Endothelial cell of umbilical vein (primary cell): ENCODE results near the gene ATG13. TPM values are rescaled to one million over a fixed set of nuclear protein-coding genes. Genes with fewer than 3 reads are reported as not detected.
A peak's percentile ranks its signal among the peaks of the same experiment; 100 is the strongest.

ENCODE experiments used
- BruUV-seq: library from RNA; stranded (reverse); fragments of 400-500 nt; replicated peaks from 2 replicates; lab custom pipeline; 2021; lab: Mats Ljungman, UMichigan
- CTCF ChIA-PET: fragments of 300-600, 350-600 bp; sonication (Branson Sonifier 250); formaldehyde crosslinking; loops from one replicate; lab custom pipeline; 2021; ENCODE audit warnings: antibody characterized with exemption, inconsistent platforms; lab: Charles Lee
- POLR2A ChIA-PET: fragments of 300-600, 350-600 bp; sonication (Branson Sonifier 250); formaldehyde crosslinking; loops from one replicate; lab custom pipeline; 2021; ENCODE audit warnings: antibody characterized with exemption, inconsistent platforms; lab: Charles Lee
- DNase-seq: peaks from one replicate; pipeline ENCODE4 v3.0.0-alpha.2; 2011; ENCODE audit warnings: low read depth, low spot score
- FAIRE-seq: peaks from 2 replicates; lab custom pipeline; 2011; peaks lifted over from hg19 to GRCh38; lab: Jason Lieb, UNC
- H2AFZ ChIP-seq: 2 replicates; pipeline ENCODE4 v1.6.0; 2012; ENCODE audit warnings: low read depth, low read length, control low read depth, inconsistent platforms
- H3K27ac ChIP-seq: 2 replicates; pipeline ENCODE4 v1.5.1; 2011; ENCODE audit warnings: low read depth, mild to moderate bottlenecking, control low read depth, low read length, moderate library complexity; ENCODE audit not compliant: insufficient read depth
- H3K27me3 ChIP-seq, 2 experiments: 2 replicates each; pipeline versions ENCODE4 v1.6.0 to v1.6.1; 2011; ENCODE audit warnings: low read length in 2 of 2, mixed read lengths in 1 of 2; ENCODE audit not compliant: control insufficient read depth in 2 of 2, insufficient read depth in 2 of 2
- H3K36me3 ChIP-seq, 2 experiments: 2 replicates in 1 of 2; 3 replicates in 1 of 2; pipeline ENCODE4 v1.5.1; 2011; ENCODE audit warnings: low read length in 2 of 2, mild to moderate bottlenecking in 1 of 2, moderate library complexity in 1 of 2; ENCODE audit not compliant: control insufficient read depth in 2 of 2, insufficient read depth in 2 of 2; ENCODE audit errors: extremely low read depth in 1 of 2
- H3K4me1 ChIP-seq: 3 replicates; pipeline ENCODE4 v1.5.1; 2011; ENCODE audit warnings: mild to moderate bottlenecking, low read length; ENCODE audit not compliant: control insufficient read depth, insufficient read depth; ENCODE audit errors: extremely low read depth
- H3K4me2 ChIP-seq: 2 replicates; pipeline ENCODE4 v1.6.1; 2011; ENCODE audit warnings: low read length, control low read depth, mixed read lengths; ENCODE audit not compliant: insufficient read depth
- H3K4me3 ChIP-seq, 3 experiments: fragments of 200-600 bp in 1 of 3; sonication (generic), shearing (Covaris generic) in 1 of 3; replicated peaks in 1 of 3; 2 replicates each; pipeline ENCODE4 v1.5.1; 2011 to 2016; ENCODE audit warnings: control low read depth in 3 of 3, low read length in 3 of 3, mild to moderate bottlenecking in 2 of 3, inconsistent platforms in 1 of 3, low read depth in 1 of 3, moderate library complexity in 1 of 3; ENCODE audit not compliant: insufficient read depth in 1 of 3
- H3K79me2 ChIP-seq: 2 replicates; pipeline ENCODE4 v1.6.0; 2012; ENCODE audit warnings: low read length, inconsistent platforms; ENCODE audit not compliant: control insufficient read depth, insufficient read depth
- H3K9ac ChIP-seq: replicated peaks from 2 replicates; pipeline ENCODE3; 2011; ENCODE audit warnings: low read length, control low read depth; ENCODE audit not compliant: insufficient read depth; ENCODE audit errors: extremely low read depth
- H3K9me1 ChIP-seq: replicated peaks from 3 replicates; pipeline ENCODE4 v1.6.0; 2011; ENCODE audit warnings: mild to moderate bottlenecking, low read length; ENCODE audit not compliant: control insufficient read depth, insufficient read depth; ENCODE audit errors: extremely low read depth
- H3K9me3 ChIP-seq: replicated peaks from 2 replicates; pipeline ENCODE4 v1.5.1; 2012; ENCODE audit warnings: low read length, inconsistent platforms; ENCODE audit not compliant: control insufficient read depth, insufficient read depth
- H4K20me1 ChIP-seq: replicated peaks from 2 replicates; pipeline ENCODE3; 2011; ENCODE audit warnings: mild to moderate bottlenecking, low read length; ENCODE audit not compliant: control insufficient read depth, insufficient read depth; ENCODE audit errors: extremely low read depth
- CTCF ChIP-seq, 2 donors: IDR thresholded peaks; 1 replicate in 1 of 2; 2 replicates in 1 of 2; pipeline ENCODE4 v1.5.1; 2011; ENCODE audit warnings: low read length in 2 of 2, mild to moderate bottlenecking in 2 of 2, moderate library complexity in 2 of 2, control low read depth in 1 of 2, inconsistent platforms in 1 of 2, low read depth in 1 of 2; ENCODE audit not compliant: insufficient read depth in 1 of 2; ENCODE audit errors: extremely low read depth in 1 of 2
- EZH2 ChIP-seq: IDR thresholded peaks from 2 replicates; pipeline ENCODE4 v1.6.1; 2012; ENCODE audit warnings: borderline replicate concordance, low read depth, mild to moderate bottlenecking, moderate library complexity, low read length, inconsistent platforms; ENCODE audit not compliant: severe bottlenecking
- FOS ChIP-seq: IDR thresholded peaks from 2 replicates; pipeline ENCODE4 v1.6.1; 2011; ENCODE audit warnings: mild to moderate bottlenecking, low read length, moderate library complexity, borderline replicate concordance; ENCODE audit not compliant: insufficient read depth
- GATA2 ChIP-seq: IDR thresholded peaks from 2 replicates; pipeline ENCODE4 v1.7.0; 2011; ENCODE audit warnings: low read depth, mild to moderate bottlenecking, moderate library complexity, mixed read lengths, low read length; ENCODE audit not compliant: insufficient read length, insufficient read depth
- JUN ChIP-seq: IDR thresholded peaks from 2 replicates; pipeline ENCODE4 v1.6.1; 2011; ENCODE audit warnings: borderline replicate concordance, low read depth; ENCODE audit not compliant: insufficient read length, insufficient read depth
- MAX ChIP-seq: IDR thresholded peaks from 2 replicates; pipeline ENCODE4 v1.6.1; 2011; ENCODE audit not compliant: insufficient read depth, insufficient read length
- MYC ChIP-seq: IDR thresholded peaks from one replicate; pipeline ENCODE4 v1.6.1; 2011; ENCODE audit warnings: mild to moderate bottlenecking, low read depth, low read length
- POLR2A ChIP-seq: IDR thresholded peaks from 2 replicates; pipeline ENCODE4 v1.6.1; 2012; ENCODE audit warnings: low read depth, mild to moderate bottlenecking, control low read depth, low read length
- POLR2AphosphoS5 ChIP-seq: IDR thresholded peaks from 2 replicates; pipeline ENCODE4 v1.6.1; 2012; ENCODE audit warnings: low read depth, mild to moderate bottlenecking, control low read depth, low read length, moderate library complexity; ENCODE audit not compliant: insufficient read depth
- dilution Hi-C: fragments of 300-500 bp; cut with MboI; formaldehyde crosslinking; loops from one replicate; pipeline ENCODE4 v1.15.0; 2019; ENCODE audit warnings: low sequenced_read_pairs; ENCODE audit not compliant: extremely low pct_ligation_motif_present
- intact Hi-C: fragments of 100-400 bp; cut with micrococcal nuclease; formaldehyde crosslinking; loops from one replicate; pipeline ENCODE4 v1.10.0; 2022
- polyA plus RNA-seq, 4 experiments: library from polyadenylated mRNA; depleted of rRNA in 3 of 4; stranded (reverse) in 3 of 4; unstranded in 1 of 4; fragments of >200 nt; gene quantifications; 2 replicates each; pipeline versions ENCODE4 v1.2.1 to v1.2.3, GENCODE V29; 2011 to 2012; ENCODE audit warnings: missing spikeins in 1 of 4
- total RNA-seq: library from RNA; stranded (reverse); gene quantifications from 2 replicates; pipeline ENCODE4 v1.2.3, GENCODE V29; 2021

Gene ATG13
- total and polyA plus RNA-seq, 2 donors (not counting 3 experiments of a cell fraction or from before 2014, with no cell fraction given) = 60.1 to 66.5 TPM

GRCh38 chr11:46718155-46719019 lies 101.0 kb downstream of the ATG13 start:
- H3K36me3 ChIP-seq = no peaks in the 10 kb centered on the region
- ChIA-PET POLR2A (no interaction called here), CTCF (no interaction called here)
- H3K27me3 ChIP-seq = no peaks in the 10 kb centered on the region
- H2AFZ ChIP-seq = peak overlapping the region; percentile 19
- TF ChIP-seq POLR2AphosphoS5 = no peak
- intact Hi-C loops (no loop called here), dilution Hi-C loops (no loop called here)
- FAIRE-seq (peak; percentile 43), DNase-seq (no peak)
- H3K4me1 ChIP-seq = peaks cover 6% of the 10 kb centered on the region
- H3K9ac ChIP-seq = no peak overlapping the region
- BruUV-seq = no TSS peak
- H3K4me2 ChIP-seq = no peak overlapping the region
- no peaks in the 10 kb centered on the region for H3K79me2 ChIP-seq
- H4K20me1 ChIP-seq = no peaks in the 10 kb centered on the region
- H3K9me3 ChIP-seq = no peaks in the 10 kb centered on the region
- H3K27ac ChIP-seq = no peak overlapping the region
- H3K9me1 ChIP-seq = no peaks in the 10 kb centered on the region
- no peak overlapping the region for H3K4me3 ChIP-seq

GRCh38 chr11:46719048-46719542 lies 101.7 kb downstream of the ATG13 start, which contains the start of gene F2:
TSS of gene F2 (plus strand) at chr11:46719213. CDS start at chr11:46719236, 23 bp downstream.
- Histone ChIP-seq H3K27ac (no peak within 1 kb of the TSS), H3K9me1 (no peaks in the 10 kb centered on the region), H3K79me2 (no peaks in the 10 kb centered on the region), H4K20me1 (no peaks in the 10 kb centered on the region), H3K9me3 (no peaks in the 10 kb centered on the region), H3K4me2 (no peak within 1 kb of the TSS), H3K27me3 (no peaks in the 10 kb centered on the region), H3K4me3 (no peak within 1 kb of the TSS), H3K36me3 (no peaks in the 10 kb centered on the region), H3K4me1 (peaks cover 6% of the 10 kb centered on the region), H3K9ac (no peak within 1 kb of the TSS), H2AFZ (peak within 1 kb of the TSS; percentile 19)
- dilution Hi-C loops = no loop called here
- FAIRE-seq (no peak), DNase-seq (no peak)
- CTCF ChIA-PET = no interaction called here
- intact Hi-C loops = no loop called here
- POLR2A ChIA-PET = no interaction called here
- no TSS peak for BruUV-seq
- no peak for TF ChIP-seq GATA2
- no peak for TF ChIP-seq JUN
- TF ChIP-seq MAX = no peak
- no peak for TF ChIP-seq FOS
- TF ChIP-seq POLR2AphosphoS5 = no peak
- no peak for TF ChIP-seq EZH2
- TF ChIP-seq POLR2A = no peak
- TF ChIP-seq CTCF (IDR thresholded peaks at IDR 0.05; ENCODE audit: extremely low read depth in 1 of 2, insufficient read depth in 1 of 2, low read depth in 1 of 2, low read length in 2 of 2) = no peak
- TF ChIP-seq MYC = no peak
